Osteoblast (primary cell): Measurements from ENCODE around the gene IGFL4. TPM values are rescaled to one million over a fixed set of nuclear protein-coding genes. Genes with fewer than 3 reads are reported as not detected.

Source experiments
- DNase-seq: peaks from one replicate; pipeline ENCODE4 v3.0.0; 2011; ENCODE audit warnings: low spot score, mixed read lengths; ENCODE audit not compliant: insufficient read length; ENCODE audit errors: missing footprints
- H2AFZ ChIP-seq: 2 replicates; pipeline ENCODE4 v1.6.0; 2011; ENCODE audit warnings: mild to moderate bottlenecking, low read length
- H3K27ac ChIP-seq: 2 replicates; pipeline ENCODE4 v1.5.1; 2011; ENCODE audit warnings: mild to moderate bottlenecking, low read depth, low read length, moderate library complexity
- H3K27me3 ChIP-seq: 2 replicates; pipeline ENCODE4 v1.6.0; 2012; ENCODE audit warnings: mild to moderate bottlenecking, control low read depth, inconsistent platforms, low read length, moderate library complexity; ENCODE audit not compliant: insufficient read depth
- H3K36me3 ChIP-seq: 2 replicates; pipeline ENCODE4 v1.5.1; 2011; ENCODE audit warnings: mild to moderate bottlenecking, low read length, control low read depth, moderate library complexity; ENCODE audit not compliant: insufficient read depth
- H3K4me1 ChIP-seq: 2 replicates; pipeline ENCODE4 v1.5.1; 2011; ENCODE audit warnings: mild to moderate bottlenecking, low read length, control low read depth, moderate library complexity; ENCODE audit not compliant: insufficient read depth
- H3K4me2 ChIP-seq: 2 replicates; pipeline ENCODE4 v1.6.0; 2011; ENCODE audit warnings: mild to moderate bottlenecking, low read length; ENCODE audit not compliant: insufficient read depth
- H3K4me3 ChIP-seq: fragments of 200-600 bp; sonication (generic); 3 replicates; pipeline ENCODE4 v1.5.1; 2012; ENCODE audit warnings: mild to moderate bottlenecking, low read length, inconsistent platforms; ENCODE audit not compliant: insufficient read depth
- H3K79me2 ChIP-seq: 2 replicates; pipeline ENCODE4 v1.6.0; 2012; ENCODE audit warnings: mild to moderate bottlenecking, low read length, control low read depth, inconsistent platforms; ENCODE audit not compliant: insufficient read depth
- H3K9me3 ChIP-seq: 2 replicates; pipeline ENCODE4 v1.5.1; 2011; ENCODE audit warnings: low read depth, low read length, control low read depth
- H4K20me1 ChIP-seq: 2 replicates; pipeline ENCODE4 v1.6.0; 2012; ENCODE audit warnings: mild to moderate bottlenecking, low read length, control low read depth; ENCODE audit not compliant: insufficient read depth
- CTCF ChIP-seq: IDR thresholded peaks from 2 replicates; pipeline ENCODE4 v1.5.1; 2011; ENCODE audit warnings: mild to moderate bottlenecking, low read depth, low read length, moderate library complexity; ENCODE audit errors: extremely low read depth
- total RNA-seq: library from RNA; depleted of rRNA; stranded (reverse); fragments of >200 nt; gene quantifications from 2 replicates; pipeline ENCODE4 v1.2.3, GENCODE V29; 2012

Gene IGFL4
- total RNA-seq, 1 donor = not detected

GRCh38 chr19:46017874-46018675 is 22.7 kb downstream of the IGFL4 start:
- TF ChIP-seq CTCF = no peak

DNA sequence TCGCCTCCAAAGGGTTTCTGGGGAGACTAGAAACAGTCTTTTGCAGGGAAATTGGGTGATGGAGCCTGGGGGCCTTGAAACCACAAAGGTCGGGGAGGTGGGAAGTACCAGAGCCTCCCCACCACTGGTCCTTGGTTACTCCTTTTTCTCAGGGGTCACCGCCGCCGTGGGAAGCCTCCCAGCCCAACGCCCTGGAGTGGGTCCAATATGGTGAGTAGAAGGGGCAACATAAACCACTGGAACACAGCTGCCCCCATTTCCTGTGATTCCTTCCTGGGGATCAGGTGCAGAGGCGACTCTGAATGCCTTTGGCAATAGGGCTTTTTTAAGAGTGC is 23.7 kb downstream of the IGFL4 start:
- TF ChIP-seq CTCF = no peak
- Histone ChIP-seq H4K20me1 (peaks cover 30% of the 10 kb centered on the region), H3K9me3 (no peaks in the 10 kb centered on the region), H3K4me1 (peaks cover 6% of the 10 kb centered on the region), H3K4me2 (no peak overlapping the region), H3K27me3 (peaks cover 23% of the 10 kb centered on the region), H2AFZ (no peak overlapping the region), H3K36me3 (no peaks in the 10 kb centered on the region), H3K79me2 (no peaks in the 10 kb centered on the region), H3K4me3 (no peak overlapping the region), H3K27ac (no peak overlapping the region)
- no peak for DNase-seq

More at GRCh38 chr19:46017874-46018675, 22.7 kb downstream of the IGFL4 start:
- Histone ChIP-seq H3K27me3 (peaks cover 33% of the 10 kb centered on the region), H4K20me1 (peaks cover 28% of the 10 kb centered on the region), H3K27ac (no peak overlapping the region), H3K4me2 (no peak overlapping the region), H3K4me1 (peaks cover 6% of the 10 kb centered on the region), H2AFZ (no peak overlapping the region), H3K9me3 (no peaks in the 10 kb centered on the region), H3K36me3 (no peaks in the 10 kb centered on the region), H3K4me3 (no peak overlapping the region), H3K79me2 (no peaks in the 10 kb centered on the region)
- no peak for DNase-seq

GRCh38 chr19:46016426-46017094 is 24.2 kb downstream of the IGFL4 start:
- peaks cover 30% of the 10 kb centered on the region for H4K20me1 ChIP-seq
- H3K4me2 ChIP-seq = peak overlapping the region; percentile 98
- peak overlapping the region; percentile 71 for H3K4me3 ChIP-seq
- peak; percentile 99 for DNase-seq
- no peaks in the 10 kb centered on the region for H3K36me3 ChIP-seq
- peak; percentile 64 for TF ChIP-seq CTCF
- peaks cover 18% of the 10 kb centered on the region for H3K27me3 ChIP-seq
- H3K27ac ChIP-seq = no peak overlapping the region
- H3K4me1 ChIP-seq = peaks cover 6% of the 10 kb centered on the region
- no peaks in the 10 kb centered on the region for H3K79me2 ChIP-seq
- H3K9me3 ChIP-seq = no peaks in the 10 kb centered on the region
- peak overlapping the region; percentile 65 for H2AFZ ChIP-seq
